IPS-11a (cell line): Measurements from ENCODE around the gene CCSER2.
"Not testable (repeated sequence)": the region's sequence is repeated elsewhere in the genome, so short reads cannot be mapped to it uniquely, and the experiment has no call there.

Experiments
- H3K4me3 ChIP-seq: one replicate; pipeline ENCODE4 v1.5.1; 2013; ENCODE audit warnings: low read depth, low read length, control low read depth

The CCSER2 gene

DNA sequence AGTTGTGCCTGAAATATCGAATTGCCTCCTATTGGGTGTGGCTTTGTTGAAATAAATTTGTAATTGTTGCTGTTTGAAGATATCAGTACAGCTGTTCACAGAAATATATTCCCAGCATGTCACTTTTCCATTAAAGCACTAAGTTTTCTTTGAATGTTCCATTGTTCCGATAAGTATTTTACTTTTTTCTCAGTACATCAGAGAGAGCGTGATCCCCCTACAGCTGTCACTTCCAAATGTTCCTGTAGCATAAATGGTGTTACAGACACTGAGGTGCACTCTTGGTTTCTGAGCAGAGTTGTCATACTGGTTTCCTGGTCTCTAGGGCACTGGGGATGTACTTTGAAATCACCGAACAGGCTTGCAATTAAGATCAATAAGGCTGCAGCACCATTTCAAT, 189.2 kb downstream of the CCSER2 start:
- no peak overlapping the region for H3K4me3 ChIP-seq

DNA sequence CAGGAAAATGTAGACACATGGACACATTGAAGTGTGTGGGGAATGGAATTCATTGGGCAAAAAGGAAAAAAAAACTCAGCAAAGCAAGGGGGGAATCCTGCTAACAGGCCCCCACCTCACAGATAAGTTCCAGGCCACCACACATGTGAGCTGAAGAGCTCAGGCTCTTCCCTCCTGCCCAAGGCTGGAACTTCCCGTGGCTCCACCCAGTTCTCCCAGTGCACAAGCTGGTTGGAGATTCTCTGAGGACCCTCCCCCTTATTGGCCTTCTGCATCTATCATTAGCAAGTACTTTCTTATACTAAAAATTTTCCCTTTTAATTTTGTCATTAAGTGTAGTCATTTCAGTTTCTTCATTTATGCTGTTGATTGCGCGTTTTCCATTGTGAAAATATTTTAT, 190.8 kb downstream of the CCSER2 start:
- H3K4me3 ChIP-seq = no peak overlapping the region

DNA sequence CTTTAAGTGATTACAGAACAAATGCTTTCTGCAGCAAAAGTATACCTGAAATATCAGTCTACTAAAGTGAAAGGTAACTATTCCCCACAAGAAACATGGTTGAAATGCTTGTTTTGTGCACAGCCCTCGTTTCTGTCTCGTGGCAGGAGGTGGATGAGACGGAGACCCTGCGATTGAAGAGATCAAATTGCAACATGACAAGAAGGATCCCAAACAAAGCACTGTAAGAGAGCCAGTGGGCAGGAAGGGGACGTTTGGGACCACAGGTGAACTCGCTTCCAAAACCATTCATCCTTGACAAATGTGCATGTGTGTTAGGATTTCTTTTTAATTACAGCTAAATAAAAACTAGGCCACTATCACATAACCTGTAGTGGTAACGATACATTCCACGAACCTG, 192.6 kb downstream of the CCSER2 start:
- no peak overlapping the region for H3K4me3 ChIP-seq

DNA sequence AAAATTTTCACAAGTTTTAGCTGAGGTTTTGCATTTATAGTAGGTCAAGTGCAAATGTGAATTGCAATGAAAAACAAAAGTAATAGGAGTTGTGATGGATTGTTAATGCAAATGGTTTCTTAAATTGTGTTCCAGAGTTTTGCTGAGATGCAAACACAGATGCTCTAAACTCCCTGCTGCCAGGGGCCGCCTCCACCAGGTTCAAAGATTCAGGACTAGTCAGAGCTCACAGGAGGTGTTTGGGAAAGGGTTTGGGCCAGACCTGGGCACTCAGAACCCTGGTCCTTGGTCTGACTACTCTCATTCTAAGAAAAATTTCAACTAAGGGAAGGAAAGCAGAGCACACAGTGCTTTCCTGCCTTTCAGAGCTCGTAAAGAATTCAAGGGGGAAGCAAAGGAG, 193.1 kb downstream of the CCSER2 start:
- no peak overlapping the region for H3K4me3 ChIP-seq

- H3K4me3 ChIP-seq = no peak overlapping the region
Observed at GRCh38 chr10:84522612-84523462, 194.4 kb downstream of the CCSER2 start.

- H3K4me3 ChIP-seq = no peak overlapping the region
Observed at GRCh38 chr10:84523526-84523925, 195.1 kb downstream of the CCSER2 start.

DNA sequence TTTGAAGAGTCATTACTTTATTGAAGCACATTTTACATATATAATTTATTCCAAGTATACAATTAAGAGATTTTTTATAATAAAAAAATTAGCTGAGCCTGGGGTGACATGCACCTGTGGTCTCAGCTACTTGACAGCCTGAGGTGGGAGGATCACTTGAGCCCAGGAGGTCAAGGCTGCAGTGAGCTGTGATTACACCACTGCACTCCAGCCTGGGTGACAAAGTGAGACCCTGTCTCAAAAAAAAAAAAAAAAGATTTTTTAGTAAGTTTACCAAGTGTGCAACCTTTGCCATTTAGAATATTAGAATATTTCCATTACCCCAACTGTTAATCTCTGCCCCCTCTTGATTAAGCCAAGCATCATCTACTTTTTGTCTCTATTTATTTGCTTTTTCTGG, 196.0 kb downstream of the CCSER2 start:
- no peak overlapping the region for H3K4me3 ChIP-seq

DNA sequence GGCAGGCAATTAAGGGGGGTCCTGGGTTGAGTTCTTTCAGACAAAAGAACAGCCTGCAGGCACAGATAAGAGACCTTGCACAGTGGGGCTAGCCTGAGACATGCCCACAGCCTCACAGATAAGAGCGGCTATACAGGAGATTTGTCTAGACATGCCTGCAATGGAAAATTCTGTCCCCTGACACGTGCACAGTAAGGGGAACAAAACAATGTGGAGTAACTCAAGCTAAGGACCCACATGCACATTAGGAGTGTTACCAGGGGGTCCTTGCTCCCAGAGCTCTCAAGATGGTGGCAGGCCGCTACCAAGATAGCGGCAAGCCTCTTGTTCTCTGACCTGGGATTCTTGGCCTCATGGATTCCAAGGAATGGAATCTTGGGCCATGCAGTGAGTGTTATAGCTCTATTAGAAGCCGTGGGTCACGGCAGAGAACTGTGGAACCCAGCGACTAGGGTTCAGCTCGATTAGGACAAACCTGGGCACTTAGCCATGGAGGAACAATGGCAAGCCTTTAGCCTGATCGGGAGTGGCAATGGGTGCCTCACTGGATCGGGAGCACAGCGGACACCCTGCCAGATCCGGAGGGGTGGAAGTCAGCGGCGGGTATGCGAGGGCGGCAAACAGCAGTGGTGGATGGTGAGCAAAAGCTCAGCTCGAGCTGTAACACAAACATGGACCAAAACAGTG, 196.9 kb downstream of the CCSER2 start:
- H3K4me3 ChIP-seq = no peak overlapping the region

GRCh38 chr10:84525807-84526182, 197.4 kb downstream of the CCSER2 start:
- not testable (repeated sequence) for H3K4me3 ChIP-seq

DNA sequence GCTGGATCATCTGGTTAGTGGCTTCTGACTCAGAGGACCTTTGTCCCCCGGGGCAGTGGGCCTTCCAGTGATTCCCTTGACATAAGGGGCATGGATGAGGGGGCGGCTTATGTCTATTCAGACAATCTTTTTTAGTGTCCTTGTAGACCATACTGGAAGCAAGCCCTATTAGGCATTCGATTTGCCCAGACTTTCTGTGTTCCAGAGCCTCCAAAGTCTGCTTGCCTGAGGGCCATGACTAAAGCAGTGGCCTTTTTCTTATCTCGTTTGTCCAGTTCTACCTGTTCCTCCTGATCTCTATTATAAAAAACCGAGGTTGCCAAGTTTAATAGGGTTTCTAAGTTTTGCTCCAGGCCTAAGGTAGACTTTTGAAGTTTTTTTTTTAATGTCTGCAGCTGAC, 199.0 kb downstream of the CCSER2 start:
- not testable (repeated sequence) for H3K4me3 ChIP-seq

- H3K4me3 ChIP-seq = not testable (repeated sequence)
Observed at GRCh38 chr10:84528526-84528925, 200.1 kb downstream of the CCSER2 start.

DNA sequence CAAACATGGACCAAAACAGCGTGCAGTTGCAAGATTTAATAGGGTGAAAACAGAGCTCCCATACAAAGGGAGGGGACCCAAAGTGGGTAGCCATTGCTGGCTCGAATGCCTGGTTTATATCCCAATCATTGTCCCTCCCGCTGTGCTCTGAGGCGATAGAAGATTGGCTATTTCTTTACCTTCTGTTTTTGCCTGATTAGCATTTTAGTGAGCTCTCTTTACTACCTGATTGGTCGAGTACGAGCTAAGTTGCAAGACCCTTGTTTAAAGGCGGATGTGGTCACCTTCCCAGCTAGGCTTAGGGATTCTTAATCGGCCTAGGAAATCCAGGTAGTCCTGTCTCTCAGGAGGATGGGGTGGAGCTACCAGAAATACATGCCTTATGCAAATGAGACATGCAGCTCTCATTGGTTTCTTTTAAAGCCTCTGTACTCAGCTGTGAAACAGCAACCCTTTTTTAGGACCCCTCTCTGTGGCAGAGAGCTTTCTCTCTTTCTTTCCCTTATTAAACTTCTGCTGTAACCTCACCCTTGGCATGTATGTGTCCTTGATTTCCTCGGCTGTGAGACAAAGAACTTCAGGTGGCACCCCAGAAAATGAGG, 202.4 kb downstream of the CCSER2 start:
- H3K4me3 ChIP-seq = no peak overlapping the region

DNA sequence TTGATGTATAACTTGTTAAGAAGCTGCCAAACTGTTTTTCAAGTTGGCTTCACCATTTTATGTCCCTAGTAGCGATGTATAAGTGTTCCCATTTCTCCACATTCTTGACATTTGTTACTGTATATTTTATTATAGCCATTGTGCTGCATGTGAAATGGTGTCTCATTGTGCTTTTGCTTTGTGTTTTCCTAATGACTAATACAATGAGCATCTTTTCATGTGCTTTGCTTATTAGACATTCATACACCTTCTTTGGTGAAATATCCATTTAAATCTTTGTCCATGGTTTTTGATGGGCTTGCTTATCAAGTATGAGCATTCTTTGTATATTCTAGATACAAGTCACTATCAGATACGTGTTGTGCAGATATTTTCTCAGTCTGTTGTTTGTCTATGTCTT, 203.0 kb downstream of the CCSER2 start:
- H3K4me3 ChIP-seq = no peak overlapping the region

DNA sequence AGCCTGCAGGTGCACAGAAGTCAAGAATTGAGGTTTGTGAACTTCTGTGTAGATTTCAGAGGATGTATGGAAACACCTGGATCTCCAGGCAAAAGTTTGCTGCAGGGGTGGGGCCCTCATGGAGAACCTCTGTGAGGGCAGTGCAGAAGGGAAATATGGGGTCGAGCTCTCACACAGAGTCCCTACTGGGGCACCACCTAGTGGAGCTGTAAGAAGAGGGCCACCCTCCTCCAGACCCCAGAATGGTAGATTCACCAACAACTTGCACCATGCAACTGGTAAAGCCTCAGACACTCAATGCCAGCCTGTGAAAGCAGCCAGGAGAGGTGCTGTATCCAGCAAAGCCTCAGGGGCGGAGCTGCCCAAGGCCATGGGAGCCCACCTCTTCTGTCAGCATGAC, 205.8 kb downstream of the CCSER2 start:
- no peak overlapping the region for H3K4me3 ChIP-seq

- H3K4me3 ChIP-seq = no peak overlapping the region
Observed at GRCh38 chr10:84537447-84537931, 209.1 kb downstream of the CCSER2 start.

DNA sequence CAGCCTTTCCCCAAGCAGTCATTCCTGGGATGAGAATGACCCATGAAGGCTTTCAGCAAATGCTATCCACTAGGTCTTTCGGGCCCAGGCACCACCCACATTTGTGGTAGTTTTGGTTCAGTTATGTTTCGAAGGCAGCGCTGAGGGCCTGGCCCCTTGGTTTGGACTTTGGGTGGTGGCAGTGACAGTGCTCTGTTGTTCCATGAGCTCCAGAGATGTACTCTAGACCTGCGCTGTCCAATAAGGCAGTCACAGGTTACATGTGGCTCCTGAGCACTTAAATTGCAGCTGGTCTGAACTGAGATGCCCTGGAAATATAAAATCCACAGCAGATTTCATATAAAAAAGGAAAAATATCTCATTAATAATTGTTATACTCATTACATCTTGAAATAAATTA, 209.6 kb downstream of the CCSER2 start:
- H3K4me3 ChIP-seq = no peak overlapping the region

DNA sequence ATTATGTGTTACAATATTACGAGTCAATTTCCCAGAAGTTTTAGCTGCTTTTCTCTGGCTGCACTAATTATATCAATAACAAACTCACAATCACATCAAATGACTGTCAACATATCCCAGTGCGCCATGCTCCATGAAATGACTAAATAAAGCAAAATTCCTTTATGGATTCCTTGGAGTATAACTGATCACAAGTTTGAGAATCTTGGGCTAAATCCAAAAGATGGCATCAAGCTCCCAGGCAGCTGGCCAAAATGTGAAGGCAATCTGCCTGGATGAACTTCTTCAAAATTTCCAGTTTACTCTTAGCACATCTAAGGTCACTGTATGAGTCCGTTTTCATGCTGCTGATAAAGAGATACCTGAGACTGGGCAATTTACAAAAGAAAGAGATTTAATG, 210.8 kb downstream of the CCSER2 start:
- no peak overlapping the region for H3K4me3 ChIP-seq

GRCh38 chr10:84540022-84540616, 211.7 kb downstream of the CCSER2 start:
- H3K4me3 ChIP-seq = no peak overlapping the region

- peak overlapping the region; percentile 14 for H3K4me3 ChIP-seq
Observed at GRCh38 chr10:84540617-84541288, 212.4 kb downstream of the CCSER2 start.

- no peak overlapping the region for H3K4me3 ChIP-seq
Observed at GRCh38 chr10:84541289-84541637, 212.9 kb downstream of the CCSER2 start.
